ENCODE data around the gene PALMD. TPM values are rescaled to one million over a fixed set of nuclear protein-coding genes. Genes with fewer than 3 reads are reported as not detected.

Gene PALMD
- total RNA-seq, 1 donor from 2014 or later: 1.3 TPM

DNA sequence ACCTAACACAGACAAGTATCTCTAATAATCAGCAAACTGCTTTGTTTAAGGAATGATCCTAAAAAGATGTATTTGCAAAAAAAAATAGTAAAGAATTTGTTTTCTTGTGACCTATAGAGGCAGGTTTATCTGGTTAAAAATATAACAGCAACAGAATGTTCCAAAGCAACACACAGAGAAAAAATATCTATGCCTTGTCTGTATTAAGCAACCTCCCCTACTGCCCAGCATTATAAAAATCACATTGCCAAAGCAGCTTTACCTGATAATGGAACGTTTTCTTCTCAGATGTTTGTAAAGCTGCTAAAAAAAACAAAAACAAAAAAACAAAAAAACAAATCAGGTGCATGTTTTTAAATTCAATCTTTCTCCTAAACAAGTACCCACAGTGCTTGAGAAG is 24.7 kb downstream of the PALMD start:
- TF ChIP-seq, protein P1, sequence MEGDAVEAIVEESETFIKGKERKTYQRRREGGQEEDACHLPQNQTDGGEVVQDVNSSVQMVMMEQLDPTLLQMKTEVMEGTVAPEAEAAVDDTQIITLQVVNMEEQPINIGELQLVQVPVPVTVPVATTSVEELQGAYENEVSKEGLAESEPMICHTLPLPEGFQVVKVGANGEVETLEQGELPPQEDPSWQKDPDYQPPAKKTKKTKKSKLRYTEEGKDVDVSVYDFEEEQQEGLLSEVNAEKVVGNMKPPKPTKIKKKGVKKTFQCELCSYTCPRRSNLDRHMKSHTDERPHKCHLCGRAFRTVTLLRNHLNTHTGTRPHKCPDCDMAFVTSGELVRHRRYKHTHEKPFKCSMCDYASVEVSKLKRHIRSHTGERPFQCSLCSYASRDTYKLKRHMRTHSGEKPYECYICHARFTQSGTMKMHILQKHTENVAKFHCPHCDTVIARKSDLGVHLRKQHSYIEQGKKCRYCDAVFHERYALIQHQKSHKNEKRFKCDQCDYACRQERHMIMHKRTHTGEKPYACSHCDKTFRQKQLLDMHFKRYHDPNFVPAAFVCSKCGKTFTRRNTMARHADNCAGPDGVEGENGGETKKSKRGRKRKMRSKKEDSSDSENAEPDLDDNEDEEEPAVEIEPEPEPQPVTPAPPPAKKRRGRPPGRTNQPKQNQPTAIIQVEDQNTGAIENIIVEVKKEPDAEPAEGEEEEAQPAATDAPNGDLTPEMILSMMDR (IDR thresholded peaks at IDR 0.05; ENCODE audit: insufficient read depth, low read length, severe bottlenecking): no peak
- DNase-seq (ENCODE audit: low read depth) (no peak), FAIRE-seq (no peak)
- peaks cover 6% of the 10 kb centered on the region for H3K36me3 ChIP-seq (ENCODE audit: control insufficient read depth, insufficient read depth, low read length)
- H3K4me3 ChIP-seq (ENCODE audit: low read depth, low read length): no peak overlapping the region
- H3K27me3 ChIP-seq (ENCODE audit: control insufficient read depth, insufficient read depth, low read length): no peaks in the 10 kb centered on the region

GRCh38 chr1:99672038-99672437 is 26.1 kb downstream of the PALMD start:
- no peak for DNase-seq (ENCODE audit: low read depth)
- TF ChIP-seq, protein P1 (IDR thresholded peaks at IDR 0.05; ENCODE audit: insufficient read depth, low read length, severe bottlenecking): no peak
- Histone ChIP-seq H3K27me3 (ENCODE audit: control insufficient read depth, insufficient read depth, low read length) (no peaks in the 10 kb centered on the region), H3K36me3 (ENCODE audit: control insufficient read depth, insufficient read depth, low read length) (peaks cover 6% of the 10 kb centered on the region), H3K4me3 (ENCODE audit: low read depth, low read length) (no peak overlapping the region)
- no peak for FAIRE-seq

- Histone ChIP-seq H3K36me3 (ENCODE audit: control insufficient read depth, insufficient read depth, low read length) (peaks cover 6% of the 10 kb centered on the region), H3K4me3 (ENCODE audit: low read depth, low read length) (no peak overlapping the region), H3K27me3 (ENCODE audit: control insufficient read depth, insufficient read depth, low read length) (no peaks in the 10 kb centered on the region)
- TF ChIP-seq, protein P1 (IDR thresholded peaks at IDR 0.05; ENCODE audit: insufficient read depth, low read length, severe bottlenecking): no peak
- FAIRE-seq (peak; percentile 43), DNase-seq (ENCODE audit: low read depth) (no peak)
Observed at GRCh38 chr1:99672530-99673213, 26.8 kb downstream of the PALMD start.

GRCh38 chr1:99673315-99673714 is 27.4 kb downstream of the PALMD start:
- Histone ChIP-seq H3K27me3 (ENCODE audit: control insufficient read depth, insufficient read depth, low read length) (no peaks in the 10 kb centered on the region), H3K36me3 (ENCODE audit: control insufficient read depth, insufficient read depth, low read length) (peaks cover 5% of the 10 kb centered on the region), H3K4me3 (ENCODE audit: low read depth, low read length) (no peak overlapping the region)
- FAIRE-seq: no peak
- no peak for DNase-seq (ENCODE audit: low read depth)
- TF ChIP-seq, protein P1 (IDR thresholded peaks at IDR 0.05; ENCODE audit: insufficient read depth, low read length, severe bottlenecking): no peak

- TF ChIP-seq, protein P1 (IDR thresholded peaks at IDR 0.05; ENCODE audit: insufficient read depth, low read length, severe bottlenecking): no peak
- Histone ChIP-seq H3K27me3 (ENCODE audit: control insufficient read depth, insufficient read depth, low read length) (no peaks in the 10 kb centered on the region), H3K4me3 (ENCODE audit: low read depth, low read length) (no peak overlapping the region), H3K36me3 (ENCODE audit: control insufficient read depth, insufficient read depth, low read length) (peaks cover 4% of the 10 kb centered on the region)
- peak; percentile 50 for DNase-seq (ENCODE audit: low read depth)
- no peak for FAIRE-seq
Observed at GRCh38 chr1:99674115-99675064, 28.5 kb downstream of the PALMD start.

Measured in bronchial epithelial cell (primary cell).